ENCODE data around the gene VCL. TPM values are rescaled to one million over a fixed set of nuclear protein-coding genes. Genes with fewer than 3 reads are reported as not detected.

VCL gene
- polyA plus RNA-seq, 1 of the 3 experiments (the other 2 are of a cell fraction), result 147 TPM

DNA sequence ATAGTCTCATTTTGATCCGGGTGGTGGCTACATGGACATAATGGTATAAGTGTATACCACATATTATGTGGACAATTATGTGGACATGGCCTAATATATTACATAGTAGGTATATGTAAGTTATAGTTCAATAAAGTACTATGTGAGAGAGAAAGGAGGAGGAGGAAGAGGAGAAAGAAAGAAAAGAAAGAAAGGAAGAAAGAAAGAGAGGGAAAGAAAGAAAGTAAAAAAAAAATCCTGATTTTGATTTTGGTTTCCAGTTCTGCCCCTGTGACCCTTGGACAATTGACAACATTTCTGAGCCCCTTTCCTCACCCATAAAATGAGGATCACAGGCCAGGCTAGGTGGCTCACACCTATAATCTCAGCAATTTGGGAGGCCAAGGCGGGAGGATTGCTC, 42.2 kb upstream of the VCL start:
- CTCF ChIA-PET, result interaction anchor here (1.2 to 1.6 kb wide), 2 partner anchors 70 to 125 kb away, joined by 5 to 7 read pairs; no protein-coding TSS in a partner anchor

DNA sequence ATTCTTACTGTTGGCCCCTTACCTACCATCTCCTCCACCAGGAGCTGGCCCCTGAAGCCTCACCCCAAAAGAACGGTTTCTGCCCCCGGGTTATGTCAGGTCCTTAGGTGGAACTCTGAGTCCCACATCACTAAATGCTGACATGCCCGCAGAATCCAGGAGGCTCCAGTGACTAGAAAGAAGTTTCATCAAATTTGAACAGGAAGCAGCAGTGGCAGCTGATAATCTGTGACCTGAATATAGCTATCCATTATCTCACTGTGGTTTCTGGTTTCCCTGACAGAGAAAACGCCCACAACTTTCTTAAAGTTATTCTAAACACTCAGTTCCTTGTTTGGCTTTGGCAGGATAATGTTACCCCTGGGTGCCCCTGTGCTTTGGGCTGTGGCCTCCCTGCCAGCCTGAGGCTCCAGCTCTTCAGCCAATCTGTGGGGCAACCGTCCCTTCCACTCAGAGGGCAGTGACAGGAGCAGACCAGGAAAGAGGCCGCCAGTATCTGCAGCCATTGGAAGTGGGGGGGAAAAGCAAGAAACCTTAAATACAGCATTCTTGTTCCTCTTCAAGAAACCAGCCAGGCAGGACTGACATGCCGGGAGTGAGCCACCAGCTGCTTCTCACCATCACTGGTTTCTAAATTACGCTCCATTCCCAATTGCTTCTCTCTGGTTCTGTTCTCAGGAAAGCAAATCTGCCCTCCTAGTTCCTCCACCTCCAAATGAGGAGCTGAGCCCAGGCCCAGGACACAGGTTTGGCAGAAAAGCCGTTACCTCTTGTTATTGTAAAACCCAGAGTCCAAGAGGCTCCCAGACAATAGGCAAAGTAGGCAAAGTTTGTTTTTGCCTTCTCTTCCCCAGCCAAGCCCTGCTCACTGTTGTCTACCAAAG, 41.2 kb upstream of the VCL start:
- Histone ChIP-seq H3K36me3 (replicated peaks in 1 of 2; ENCODE audit: control insufficient read depth in 1 of 2, insufficient read depth in 2 of 2, low read length in 1 of 2) (no peaks in the 10 kb centered on the region), H3K27ac (ENCODE audit: low read depth in 2 of 2, low read length in 1 of 2) (peak overlapping the region; percentile 33 to 45; a peak in 2 of 4 replicates), H3K4me3 (ENCODE audit: low read depth in 2 of 2, low read length in 1 of 2) (no peak overlapping the region), H3K79me2 (ENCODE audit: insufficient read depth) (no peaks in the 10 kb centered on the region), H3F3A (replicated peaks; ENCODE audit: insufficient read depth) (peaks cover 22% of the 10 kb centered on the region), H3K4me1 (ENCODE audit: control insufficient read depth in 1 of 2, insufficient read depth in 2 of 2, low read depth in 1 of 2, low read length in 1 of 2) (peaks cover 2 to 12% of the 10 kb centered on the region in 2 experiments; a peak in 2 of 4 replicates), H3K9me2 (no peaks in the 10 kb centered on the region), H4K20me1 (ENCODE audit: insufficient read depth) (no peaks in the 10 kb centered on the region), H2AFZ (ENCODE audit: low read depth) (peak overlapping the region; percentile 46; the same call in 1 of the 2 replicates), H3K9ac (no peak overlapping the region), H3K9me3 (no peaks in the 10 kb centered on the region), H3K27me3 (ENCODE audit: insufficient read depth) (no peaks in the 10 kb centered on the region), H3K4me2 (no peak overlapping the region; the same call in 1 of the 2 replicates)
- TF ChIP-seq SMC3 (IDR thresholded peaks at IDR 0.05; ENCODE audit: low read depth, low read length) (no peak), FOXM1 (IDR thresholded peaks at IDR 0.05; ENCODE audit: low read depth) (no peak), TCF12 (IDR thresholded peaks at IDR 0.05) (peak; percentile 28; the same call in 1 of the 2 replicates), CHD2 (IDR thresholded peaks at IDR 0.05; ENCODE audit: low read length, partially characterized antibody) (no peak), EZH2phosphoT487 (IDR thresholded peaks at IDR 0.05; ENCODE audit: borderline replicate concordance, low read depth) (no peak), FOXJ3 (CRISPR knock-in tag; IDR thresholded peaks at IDR 0.05) (no peak), TEAD4 (IDR thresholded peaks at IDR 0.05; ENCODE audit: borderline replicate concordance, insufficient read depth) (no peak), RCOR1 (IDR thresholded peaks at IDR 0.05; ENCODE audit: low read length) (no peak), GABPA (IDR thresholded peaks at IDR 0.05; ENCODE audit: low read depth) (no peak)
- TF ChIP-seq, protein P1, sequence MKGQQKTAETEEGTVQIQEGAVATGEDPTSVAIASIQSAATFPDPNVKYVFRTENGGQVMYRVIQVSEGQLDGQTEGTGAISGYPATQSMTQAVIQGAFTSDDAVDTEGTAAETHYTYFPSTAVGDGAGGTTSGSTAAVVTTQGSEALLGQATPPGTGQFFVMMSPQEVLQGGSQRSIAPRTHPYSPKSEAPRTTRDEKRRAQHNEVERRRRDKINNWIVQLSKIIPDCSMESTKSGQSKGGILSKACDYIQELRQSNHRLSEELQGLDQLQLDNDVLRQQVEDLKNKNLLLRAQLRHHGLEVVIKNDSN (IDR thresholded peaks at IDR 0.05; ENCODE audit: borderline replicate concordance, low read depth), result no peak
- TF ChIP-seq, protein P2, sequence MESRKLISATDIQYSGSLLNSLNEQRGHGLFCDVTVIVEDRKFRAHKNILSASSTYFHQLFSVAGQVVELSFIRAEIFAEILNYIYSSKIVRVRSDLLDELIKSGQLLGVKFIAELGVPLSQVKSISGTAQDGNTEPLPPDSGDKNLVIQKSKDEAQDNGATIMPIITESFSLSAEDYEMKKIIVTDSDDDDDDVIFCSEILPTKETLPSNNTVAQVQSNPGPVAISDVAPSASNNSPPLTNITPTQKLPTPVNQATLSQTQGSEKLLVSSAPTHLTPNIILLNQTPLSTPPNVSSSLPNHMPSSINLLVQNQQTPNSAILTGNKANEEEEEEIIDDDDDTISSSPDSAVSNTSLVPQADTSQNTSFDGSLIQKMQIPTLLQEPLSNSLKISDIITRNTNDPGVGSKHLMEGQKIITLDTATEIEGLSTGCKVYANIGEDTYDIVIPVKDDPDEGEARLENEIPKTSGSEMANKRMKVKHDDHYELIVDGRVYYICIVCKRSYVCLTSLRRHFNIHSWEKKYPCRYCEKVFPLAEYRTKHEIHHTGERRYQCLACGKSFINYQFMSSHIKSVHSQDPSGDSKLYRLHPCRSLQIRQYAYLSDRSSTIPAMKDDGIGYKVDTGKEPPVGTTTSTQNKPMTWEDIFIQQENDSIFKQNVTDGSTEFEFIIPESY (IDR thresholded peaks at IDR 0.05; ENCODE audit: borderline replicate concordance, low read depth), result no peak
- TF ChIP-seq, protein P3, sequence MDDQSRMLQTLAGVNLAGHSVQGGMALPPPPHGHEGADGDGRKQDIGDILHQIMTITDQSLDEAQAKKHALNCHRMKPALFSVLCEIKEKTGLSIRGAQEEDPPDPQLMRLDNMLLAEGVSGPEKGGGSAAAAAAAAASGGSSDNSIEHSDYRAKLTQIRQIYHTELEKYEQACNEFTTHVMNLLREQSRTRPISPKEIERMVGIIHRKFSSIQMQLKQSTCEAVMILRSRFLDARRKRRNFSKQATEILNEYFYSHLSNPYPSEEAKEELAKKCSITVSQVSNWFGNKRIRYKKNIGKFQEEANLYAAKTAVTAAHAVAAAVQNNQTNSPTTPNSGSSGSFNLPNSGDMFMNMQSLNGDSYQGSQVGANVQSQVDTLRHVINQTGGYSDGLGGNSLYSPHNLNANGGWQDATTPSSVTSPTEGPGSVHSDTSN (IDR thresholded peaks at IDR 0.05), result peak; percentile 65
- ChIA-PET CTCF (interaction anchor here (0.6 to 2.6 kb wide), 16 partner anchors 8 to 246 kb away, joined by 3 to 19 read pairs (median 4); no protein-coding TSS in a partner anchor), POLR2A (no interaction called here)
- 75% methylated on average over 9 of the region's 9 CpGs for WGBS (ENCODE audit: low lambda C conversion rate)
- no peak for DNase-seq

More for the DNA sequence above, 42.2 kb upstream of the VCL start:
- Histone ChIP-seq H3K9me2 (no peaks in the 10 kb centered on the region), H3K9me3 (no peaks in the 10 kb centered on the region), H2AFZ (ENCODE audit: low read depth) (no peak overlapping the region), H3F3A (replicated peaks; ENCODE audit: insufficient read depth) (peaks cover 22% of the 10 kb centered on the region), H3K4me3 (ENCODE audit: low read depth in 2 of 2, low read length in 1 of 2) (no peak overlapping the region), H3K27ac (ENCODE audit: low read depth in 2 of 2, low read length in 1 of 2) (no peak overlapping the region), H3K9ac (no peak overlapping the region), H3K36me3 (replicated peaks in 1 of 2; ENCODE audit: control insufficient read depth in 1 of 2, insufficient read depth in 2 of 2, low read length in 1 of 2) (no peaks in the 10 kb centered on the region), H3K79me2 (ENCODE audit: insufficient read depth) (no peaks in the 10 kb centered on the region), H3K4me1 (ENCODE audit: control insufficient read depth in 1 of 2, insufficient read depth in 2 of 2, low read depth in 1 of 2, low read length in 1 of 2) (peaks cover 2 to 13% of the 10 kb centered on the region in 2 experiments; a peak in 3 of 4 replicates), H3K27me3 (ENCODE audit: insufficient read depth) (no peaks in the 10 kb centered on the region), H4K20me1 (ENCODE audit: insufficient read depth) (no peaks in the 10 kb centered on the region), H3K4me2 (no peak overlapping the region)
- WGBS (ENCODE audit: low lambda C conversion rate), result 97% methylated on average over 2 of the region's 2 CpGs
- no peak for TF ChIP-seq POLR2AphosphoS5 (IDR thresholded peaks at IDR 0.05; ENCODE audit: low read depth, low read length)
- TF ChIP-seq, protein P1 (IDR thresholded peaks at IDR 0.05; ENCODE audit: borderline replicate concordance, low read depth), result no peak
- no peak for TF ChIP-seq EZH2phosphoT487 (IDR thresholded peaks at IDR 0.05; ENCODE audit: borderline replicate concordance, low read depth)
- TF ChIP-seq SIN3A (IDR thresholded peaks at IDR 0.05; ENCODE audit: borderline replicate concordance, low read depth, low read length), result no peak
- TF ChIP-seq CHD2 (IDR thresholded peaks at IDR 0.05; ENCODE audit: low read length, partially characterized antibody), result no peak
- no peak for TF ChIP-seq FOSL2 (IDR thresholded peaks at IDR 0.05; ENCODE audit: borderline replicate concordance, low read depth)
- TF ChIP-seq, protein P4, sequence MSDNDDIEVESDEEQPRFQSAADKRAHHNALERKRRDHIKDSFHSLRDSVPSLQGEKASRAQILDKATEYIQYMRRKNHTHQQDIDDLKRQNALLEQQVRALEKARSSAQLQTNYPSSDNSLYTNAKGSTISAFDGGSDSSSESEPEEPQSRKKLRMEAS (IDR thresholded peaks at IDR 0.05; ENCODE audit: low read depth), result no peak
- TF ChIP-seq MXI1 (IDR thresholded peaks at IDR 0.05; ENCODE audit: low read depth, low read length), result no peak
- no peak for TF ChIP-seq YY1 (IDR thresholded peaks at IDR 0.05; ENCODE audit: low read depth)
- no peak for TF ChIP-seq RFX5 (IDR thresholded peaks at IDR 0.05; ENCODE audit: low read length)
- POLR2A ChIA-PET, result no interaction called here
- no peak for DNase-seq

Measured in SK-N-SH (cell line).